Immature natural killer cell (primary cell): ENCODE results near the gene NAAA. TPM values are rescaled to one million over a fixed set of nuclear protein-coding genes. Genes with fewer than 3 reads are reported as not detected.

Experiments
- DNase-seq, 3 donors: peaks; one replicate each; pipeline ENCODE4 v3.0.0; 2022; ENCODE audit warnings: mixed read lengths in 1 of 3
- H3K27ac Mint-ChIP-seq, 6 donors: one replicate each; pipeline ENCODE4 v1.8.0; 2020; ENCODE audit warnings: mixed read lengths in 6 of 6, mild to moderate bottlenecking in 5 of 6, inconsistent platforms in 4 of 6, moderate library complexity in 3 of 6
- H3K27me3 Mint-ChIP-seq, 3 donors: one replicate each; pipeline ENCODE4 v1.8.0; 2020 to 2021; ENCODE audit warnings: low read depth in 3 of 3, mild to moderate bottlenecking in 3 of 3, mixed read lengths in 3 of 3, moderate library complexity in 3 of 3, inconsistent platforms in 1 of 3
- H3K36me3 Mint-ChIP-seq, 3 donors: one replicate each; pipeline ENCODE4 v1.8.0; 2020; ENCODE audit warnings: mixed read lengths in 3 of 3, inconsistent platforms in 2 of 3, mild to moderate bottlenecking in 2 of 3
- H3K4me1 Mint-ChIP-seq, 2 donors: one replicate each; pipeline ENCODE4 v1.8.0; 2020; ENCODE audit warnings: inconsistent platforms in 2 of 2, mild to moderate bottlenecking in 2 of 2, mixed read lengths in 2 of 2, moderate library complexity in 1 of 2
- H3K4me3 Mint-ChIP-seq, 5 donors: one replicate each; pipeline ENCODE4 v1.8.0; 2020; ENCODE audit warnings: mild to moderate bottlenecking in 5 of 5, mixed read lengths in 5 of 5, inconsistent platforms in 3 of 5, moderate library complexity in 3 of 5
- H3K9me3 Mint-ChIP-seq, 6 donors: one replicate each; pipeline ENCODE4 v1.8.0; 2020; ENCODE audit warnings: mild to moderate bottlenecking in 6 of 6, mixed read lengths in 6 of 6, inconsistent platforms in 4 of 6, moderate library complexity in 3 of 6
- polyA plus RNA-seq, 3 donors: library from polyadenylated mRNA; unstranded; fragments of 300-500 nt; fragmentation: Illumina TruSeq; gene quantifications; one replicate each; pipeline ENCODE4 v1.2.3, GENCODE V29; 2021

Gene NAAA
- polyA plus RNA-seq, 3 donors from 2014 or later: 56.4 to 77.6 (median 73.2) TPM

DNA sequence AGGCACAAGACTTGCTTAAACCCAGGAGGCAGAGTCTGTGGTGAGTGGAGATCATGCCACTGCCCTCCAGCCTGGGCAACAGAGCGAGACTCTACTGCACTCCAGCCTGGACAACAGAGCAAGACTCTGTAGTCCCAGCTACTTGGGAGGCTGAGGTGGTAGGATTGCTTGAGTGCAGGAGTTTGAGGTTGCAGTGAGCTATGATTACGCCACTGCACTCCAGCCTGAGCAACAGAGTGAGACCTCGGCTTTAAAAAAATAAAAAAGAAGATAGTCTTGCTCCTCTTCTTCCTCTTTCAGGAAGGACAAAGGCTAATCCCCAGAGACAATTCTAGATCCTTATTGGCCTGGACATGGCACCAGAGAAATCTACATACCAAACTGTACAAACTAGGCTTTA lies 32.8 kb downstream of the NAAA start:
- no peak for DNase-seq
- Mint-ChIP-seq H3K9me3 (no peaks in the 10 kb centered on the region), H3K27ac (no peak overlapping the region), H3K4me1 (no peaks in the 10 kb centered on the region), H3K27me3 (peaks cover 0 to 2% (median 0%) of the 10 kb centered on the region in 3 donors), H3K36me3 (peaks cover 12 to 17% (median 13%) of the 10 kb centered on the region in 3 donors), H3K4me3 (no peak overlapping the region)

DNA sequence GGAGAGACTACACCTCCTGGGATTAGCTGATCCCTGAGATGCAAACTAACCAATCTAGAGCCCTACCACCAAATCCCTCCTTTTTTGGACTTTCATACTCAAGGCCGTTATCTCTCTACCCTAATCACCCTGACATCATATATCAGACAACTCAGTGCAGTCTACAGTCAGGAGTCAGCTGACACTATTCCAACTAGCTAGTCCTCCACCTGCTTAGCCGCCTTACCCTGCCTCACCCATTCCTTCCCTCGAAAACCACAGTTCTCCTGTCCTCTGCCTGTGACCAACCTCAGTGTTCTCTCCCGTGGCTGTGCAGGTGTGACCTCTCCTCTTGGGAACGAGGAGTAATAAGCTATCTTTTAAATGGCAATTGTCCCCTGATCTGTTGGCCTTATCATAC lies 36.7 kb downstream of the NAAA start:
- H3K27ac Mint-ChIP-seq: no peak overlapping the region
- peaks cover 0 to 2% (median 0%) of the 10 kb centered on the region in 3 donors for H3K27me3 Mint-ChIP-seq
- DNase-seq: no peak
- H3K4me1 Mint-ChIP-seq: no peaks in the 10 kb centered on the region
- no peaks in the 10 kb centered on the region for H3K36me3 Mint-ChIP-seq
- H3K4me3 Mint-ChIP-seq: no peak overlapping the region
- H3K9me3 Mint-ChIP-seq: no peaks in the 10 kb centered on the region

DNA sequence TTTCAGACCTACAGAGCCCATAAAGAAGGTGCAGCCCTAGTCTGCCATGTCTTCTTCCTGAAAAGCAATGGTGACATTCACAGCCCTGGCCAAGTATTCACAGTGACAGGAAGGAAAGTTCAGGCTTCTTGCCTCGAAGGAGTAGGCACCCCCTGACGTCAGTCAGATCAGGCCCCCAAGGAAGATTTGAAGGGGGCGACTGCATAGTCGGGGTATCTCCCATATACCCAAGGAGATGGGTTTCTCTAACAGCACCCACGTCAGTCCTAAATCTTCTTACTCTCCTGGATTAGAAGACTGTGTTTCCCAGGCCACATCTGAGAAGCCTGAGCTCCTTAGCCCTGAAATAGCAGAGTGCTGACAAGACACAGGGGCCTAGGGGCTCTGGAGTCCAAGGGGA lies 38.5 kb downstream of the NAAA start, which contains the start of gene PPEF2:
PPEF2 (minus strand) TSS at position 101 of the 400 bp plus-strand sequence. CDS start 6,127 bp downstream, outside the sequence.
- Mint-ChIP-seq H3K4me3 (no peak within 1 kb of the TSS), H3K36me3 (no peaks in the 10 kb centered on the region), H3K4me1 (no peaks in the 10 kb centered on the region), H3K27me3 (peaks cover 0 to 5% (median 0%) of the 10 kb centered on the region in 3 donors), H3K27ac (no peak within 1 kb of the TSS), H3K9me3 (no peaks in the 10 kb centered on the region)
- DNase-seq: no peak

DNA sequence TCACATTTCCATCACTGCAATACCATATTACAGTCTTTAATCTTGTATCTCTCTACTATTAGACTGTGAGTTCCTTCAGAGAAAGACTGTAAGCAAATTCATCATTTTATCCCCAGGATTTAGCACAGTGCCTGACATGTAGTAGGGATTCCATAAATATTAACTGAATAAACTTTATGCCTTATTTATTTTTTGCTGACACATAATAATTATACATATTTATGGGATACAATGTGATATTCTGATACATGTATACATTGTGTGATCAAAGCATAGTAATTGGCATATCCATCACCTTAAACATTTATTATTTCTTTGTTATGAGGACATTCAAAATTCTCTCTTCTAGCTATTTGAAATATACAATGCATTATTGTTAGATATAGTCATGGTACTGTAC lies 42.3 kb downstream of the NAAA start:
- no peaks in the 10 kb centered on the region for H3K36me3 Mint-ChIP-seq
- no peaks in the 10 kb centered on the region for H3K4me1 Mint-ChIP-seq
- H3K9me3 Mint-ChIP-seq: no peaks in the 10 kb centered on the region
- no peak overlapping the region for H3K27ac Mint-ChIP-seq
- H3K27me3 Mint-ChIP-seq: peaks cover 0 to 5% (median 0%) of the 10 kb centered on the region in 3 donors
- no peak for DNase-seq
- no peak overlapping the region for H3K4me3 Mint-ChIP-seq

DNA sequence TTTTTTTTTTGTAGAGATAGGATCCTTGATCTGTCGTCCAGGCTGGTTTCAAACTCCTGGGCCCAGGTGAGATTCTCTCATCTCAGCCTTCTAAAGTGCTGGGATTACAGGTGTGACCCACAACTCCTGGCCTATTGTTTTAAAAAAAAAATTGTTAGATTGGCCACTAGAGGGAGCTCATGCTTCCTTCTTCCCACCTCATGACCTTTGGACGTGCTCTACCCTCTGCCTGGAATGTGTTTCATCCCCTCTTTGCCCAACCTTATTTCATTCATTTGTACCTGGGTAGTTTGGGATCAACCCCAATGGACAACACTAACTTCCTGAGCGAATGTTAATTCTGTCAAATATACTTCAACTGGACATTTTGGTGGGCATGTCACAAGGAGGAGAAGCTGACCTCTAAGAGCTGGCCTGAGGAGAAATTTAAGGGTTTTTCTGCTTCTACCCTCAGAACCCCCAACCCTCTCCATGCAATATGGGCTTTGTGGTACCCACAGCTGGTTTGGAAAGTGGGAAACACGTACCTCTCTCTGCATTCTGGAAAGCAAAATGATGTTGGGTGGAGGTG lies 45.0 kb downstream of the NAAA start:
- H3K27me3 Mint-ChIP-seq: peaks cover 0 to 5% (median 0%) of the 10 kb centered on the region in 3 donors
- H3K27ac Mint-ChIP-seq: no peak overlapping the region
- peak; percentile 13 to 47 (median 39) for DNase-seq
- no peaks in the 10 kb centered on the region for H3K4me1 Mint-ChIP-seq
- no peak overlapping the region for H3K4me3 Mint-ChIP-seq
- H3K36me3 Mint-ChIP-seq: no peaks in the 10 kb centered on the region
- no peaks in the 10 kb centered on the region for H3K9me3 Mint-ChIP-seq

DNA sequence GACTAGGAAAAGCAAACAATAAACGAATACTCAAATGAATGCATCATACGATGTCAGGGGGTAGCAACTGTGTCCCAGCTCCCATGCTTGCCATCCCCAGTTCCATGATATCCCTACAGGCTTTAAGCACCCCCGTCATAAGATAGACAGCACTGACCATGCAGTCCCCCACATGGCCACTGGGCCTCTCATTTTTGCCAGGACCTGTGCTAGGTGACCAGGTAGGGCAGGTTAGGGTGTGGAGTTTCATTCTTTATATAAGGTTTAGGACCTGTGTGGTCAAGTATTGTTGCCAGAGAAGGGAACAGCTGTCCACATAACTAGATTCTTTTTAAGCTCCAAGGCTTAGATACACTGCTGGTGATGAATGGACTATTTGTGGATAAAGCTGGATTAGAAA lies 48.3 kb downstream of the NAAA start:
- Mint-ChIP-seq H3K27ac (no peak overlapping the region), H3K9me3 (no peaks in the 10 kb centered on the region), H3K4me1 (no peaks in the 10 kb centered on the region), H3K36me3 (no peaks in the 10 kb centered on the region), H3K4me3 (no peak overlapping the region), H3K27me3 (peaks cover 0 to 4% (median 1%) of the 10 kb centered on the region in 3 donors)
- no peak for DNase-seq

DNA sequence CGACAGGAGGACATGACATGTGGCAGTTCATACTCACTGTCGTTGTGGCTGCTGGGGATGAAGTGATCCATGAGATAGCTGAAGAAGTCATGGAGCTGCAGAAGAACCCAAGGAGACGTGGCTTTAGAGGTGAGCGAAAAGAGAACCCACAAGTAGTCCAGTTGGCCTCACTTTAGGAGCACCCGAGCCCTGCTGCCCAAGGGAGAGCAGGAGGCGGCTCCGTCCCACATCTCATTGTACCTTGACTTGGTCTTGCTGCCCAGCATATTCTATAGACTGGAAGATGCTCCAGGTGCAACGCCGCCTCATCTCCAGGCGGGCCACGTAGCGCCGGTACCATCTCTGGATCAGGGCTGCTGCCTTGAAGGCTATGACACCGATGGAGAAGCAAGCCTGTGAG lies 49.2 kb downstream of the NAAA start:
- Mint-ChIP-seq H3K27ac (no peak overlapping the region), H3K4me3 (no peak overlapping the region), H3K4me1 (no peaks in the 10 kb centered on the region), H3K36me3 (no peaks in the 10 kb centered on the region), H3K9me3 (no peaks in the 10 kb centered on the region), H3K27me3 (peaks cover 0 to 4% (median 1%) of the 10 kb centered on the region in 3 donors)
- DNase-seq: no peak

DNA sequence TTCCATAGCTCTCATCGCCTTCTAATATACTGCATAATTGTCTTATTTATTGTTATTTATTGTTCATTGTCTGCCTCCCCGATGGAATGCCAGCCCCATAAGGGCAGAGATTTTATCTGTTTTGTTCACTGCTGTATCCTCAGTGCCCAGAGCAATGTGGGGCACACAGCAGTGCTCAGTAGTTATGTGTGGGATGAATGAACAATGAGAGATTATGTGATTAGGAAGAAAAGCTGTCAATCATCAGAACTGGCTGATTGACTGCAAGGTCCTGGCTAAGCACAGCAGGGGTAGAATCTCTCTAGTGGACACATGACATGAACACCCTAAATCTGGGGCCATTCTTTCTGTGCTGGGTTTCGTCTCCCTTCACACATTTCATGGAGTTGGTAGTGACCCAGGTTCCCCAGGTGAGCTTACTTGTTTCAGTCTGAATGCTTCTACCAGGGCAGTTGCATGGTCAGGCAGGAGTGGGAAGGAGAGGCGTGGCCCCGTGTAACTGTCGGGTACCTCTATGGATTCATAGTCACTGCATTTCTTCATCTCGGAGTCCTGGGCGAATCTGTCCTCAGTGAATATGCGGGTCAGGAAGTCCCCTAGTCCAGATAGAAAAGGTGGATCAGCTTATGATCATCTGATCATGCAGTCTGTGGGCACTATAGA lies 51.1 kb downstream of the NAAA start:
- Mint-ChIP-seq H3K9me3 (no peaks in the 10 kb centered on the region), H3K36me3 (no peaks in the 10 kb centered on the region), H3K27ac (no peak overlapping the region), H3K27me3 (peaks cover 0 to 4% (median 1%) of the 10 kb centered on the region in 3 donors), H3K4me1 (no peaks in the 10 kb centered on the region), H3K4me3 (peak overlapping the region in 1 of 5 donors; percentile 1)
- no peak for DNase-seq

DNA sequence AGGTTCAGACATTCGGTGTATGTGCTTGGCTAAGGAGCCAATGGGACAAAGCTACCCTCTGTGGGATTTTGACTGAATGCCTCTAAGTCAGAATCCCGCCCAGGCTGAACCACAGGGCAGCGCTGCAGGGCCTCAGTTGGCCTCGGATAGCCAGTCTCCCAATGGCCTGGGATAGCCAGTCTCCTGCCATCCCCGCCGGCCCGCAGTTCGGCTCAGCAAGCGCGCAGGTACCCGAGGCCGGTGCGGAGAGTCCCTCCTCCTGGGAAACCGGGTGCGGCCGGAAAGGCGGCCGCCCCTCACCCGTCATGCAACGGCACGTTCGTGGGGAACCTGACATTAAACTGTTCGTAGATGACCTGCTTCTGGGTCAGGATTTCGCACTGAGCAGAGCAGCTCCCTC lies 54.7 kb downstream of the NAAA start:
- no peak for DNase-seq
- peaks cover 1 to 4% (median 3%) of the 10 kb centered on the region in 3 donors for H3K27me3 Mint-ChIP-seq
- no peaks in the 10 kb centered on the region for H3K9me3 Mint-ChIP-seq
- no peak overlapping the region for H3K27ac Mint-ChIP-seq
- H3K36me3 Mint-ChIP-seq: no peaks in the 10 kb centered on the region
- H3K4me1 Mint-ChIP-seq: no peaks in the 10 kb centered on the region
- H3K4me3 Mint-ChIP-seq: no peak overlapping the region

DNA sequence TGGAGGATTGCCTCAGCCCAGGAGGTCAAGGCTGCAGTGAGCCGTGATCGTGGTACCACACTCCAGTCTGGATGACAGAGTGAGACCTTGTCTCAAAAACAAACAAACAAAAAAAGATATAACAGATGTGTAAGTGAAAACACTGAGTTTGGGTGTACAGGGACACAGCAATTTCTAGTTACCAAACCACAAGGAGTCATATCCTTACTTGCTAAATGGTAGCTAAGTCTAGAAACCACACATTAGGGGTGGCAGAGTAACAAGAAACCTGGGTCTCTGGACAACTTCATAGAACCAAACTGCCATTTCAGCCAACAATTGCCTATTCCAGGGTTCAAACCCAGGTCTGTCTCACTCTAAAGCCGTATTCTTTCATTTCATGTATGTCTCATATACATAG lies 59.3 kb downstream of the NAAA start:
- Mint-ChIP-seq H3K27ac (no peak overlapping the region), H3K36me3 (no peaks in the 10 kb centered on the region), H3K4me1 (no peaks in the 10 kb centered on the region), H3K4me3 (no peak overlapping the region), H3K9me3 (no peaks in the 10 kb centered on the region), H3K27me3 (peaks cover 0 to 3% (median 1%) of the 10 kb centered on the region in 3 donors)
- DNase-seq: no peak

DNA sequence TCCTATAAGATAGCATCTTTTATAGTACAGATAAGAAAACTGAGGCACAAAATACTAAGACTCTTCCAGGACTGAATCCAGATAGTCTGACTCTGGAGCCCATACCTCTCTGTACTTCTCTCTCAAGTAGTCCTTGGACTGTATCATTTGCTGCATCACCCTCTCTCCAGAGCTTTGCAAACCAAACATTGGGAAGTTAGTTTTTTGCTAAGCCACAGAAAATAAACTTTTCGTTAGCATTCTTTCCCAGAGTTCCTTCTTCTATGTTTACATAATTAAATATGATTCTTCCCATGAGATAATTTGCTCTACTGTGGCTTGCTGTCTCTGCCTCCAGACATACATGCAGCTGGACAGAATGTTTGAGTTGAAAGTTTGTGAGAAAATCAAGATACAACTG lies 60.5 kb downstream of the NAAA start:
- Mint-ChIP-seq H3K9me3 (no peaks in the 10 kb centered on the region), H3K36me3 (no peaks in the 10 kb centered on the region), H3K4me3 (no peak overlapping the region), H3K4me1 (no peaks in the 10 kb centered on the region), H3K27me3 (peaks cover 0 to 7% (median 1%) of the 10 kb centered on the region in 3 donors), H3K27ac (no peak overlapping the region)
- no peak for DNase-seq

DNA sequence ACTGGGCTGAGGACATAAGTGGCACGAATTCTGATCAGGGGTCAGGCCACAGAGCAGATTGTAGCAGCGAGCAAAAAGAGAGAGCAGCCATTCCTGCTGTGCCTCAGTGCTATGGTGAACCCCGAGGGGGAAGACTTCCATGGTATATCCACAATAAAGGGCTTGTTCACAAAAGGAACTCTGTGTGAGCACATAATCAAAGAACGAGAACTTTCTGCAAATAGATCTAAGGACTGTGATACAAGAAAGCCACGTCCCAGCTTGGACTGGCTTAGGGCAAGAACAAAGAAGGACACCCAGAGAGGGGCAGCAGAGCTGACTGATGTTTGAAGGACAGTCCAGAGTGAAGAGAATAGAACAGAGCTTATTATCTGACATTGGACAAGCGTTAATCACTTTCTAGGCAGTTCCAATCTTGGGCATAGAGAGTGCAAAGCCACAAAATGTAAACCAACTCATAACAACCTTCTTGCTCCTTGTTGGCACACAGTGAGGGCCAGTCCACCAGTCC lies 62.5 kb downstream of the NAAA start:
- no peak for DNase-seq
- no peaks in the 10 kb centered on the region for H3K4me1 Mint-ChIP-seq
- H3K27ac Mint-ChIP-seq: no peak overlapping the region
- peaks cover 0 to 7% (median 1%) of the 10 kb centered on the region in 3 donors for H3K27me3 Mint-ChIP-seq
- H3K4me3 Mint-ChIP-seq: no peak overlapping the region
- H3K36me3 Mint-ChIP-seq: no peaks in the 10 kb centered on the region
- H3K9me3 Mint-ChIP-seq: no peaks in the 10 kb centered on the region

DNA sequence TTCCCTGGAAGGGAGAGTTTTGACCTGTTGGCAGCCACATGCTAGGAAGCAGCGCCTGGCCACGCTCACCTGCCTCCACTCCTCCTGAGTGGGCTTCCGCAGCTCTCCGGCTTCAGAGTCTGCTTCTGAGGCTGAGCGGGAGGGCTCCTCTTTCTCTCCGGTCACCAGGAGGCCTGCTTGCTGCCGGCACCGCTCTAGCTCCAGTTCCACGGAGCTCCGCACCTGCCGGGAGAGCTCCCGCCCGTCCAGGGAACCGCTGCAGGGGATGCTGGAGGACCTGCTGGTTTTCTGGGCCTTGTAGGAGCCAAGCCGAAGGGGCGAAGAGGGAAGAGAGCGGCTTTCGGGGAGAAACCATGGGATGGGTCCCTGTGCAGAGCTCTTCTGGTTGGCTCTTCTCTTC lies 64.6 kb downstream of the NAAA start:
- Mint-ChIP-seq H3K9me3 (no peaks in the 10 kb centered on the region), H3K27ac (no peak overlapping the region), H3K4me3 (no peak overlapping the region), H3K4me1 (no peaks in the 10 kb centered on the region), H3K27me3 (peaks cover 0 to 4% (median 1%) of the 10 kb centered on the region in 3 donors), H3K36me3 (no peaks in the 10 kb centered on the region)
- no peak for DNase-seq

DNA sequence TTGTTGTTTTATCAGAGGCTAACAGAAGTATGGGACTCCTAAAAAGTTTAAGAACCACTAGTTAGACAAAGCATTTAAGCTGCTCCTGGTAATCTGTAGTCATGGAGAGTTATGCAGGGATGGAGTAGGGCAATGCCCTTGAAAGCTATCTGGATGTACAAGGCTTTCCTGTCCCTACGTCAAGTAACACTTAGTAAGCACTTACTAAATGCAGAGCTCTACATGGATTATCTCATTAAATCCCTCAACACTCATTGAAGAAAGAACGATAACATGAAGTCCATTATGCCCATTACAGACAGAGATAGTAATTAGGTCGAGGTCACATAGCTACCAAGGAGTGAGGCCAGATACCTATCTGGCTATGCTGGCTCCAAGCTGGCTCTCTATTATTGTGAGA lies 71.7 kb downstream of the NAAA start:
- Mint-ChIP-seq H3K36me3 (no peaks in the 10 kb centered on the region), H3K27ac (no peak overlapping the region), H3K4me3 (no peak overlapping the region), H3K27me3 (peaks cover 0 to 2% (median 0%) of the 10 kb centered on the region in 3 donors), H3K9me3 (no peaks in the 10 kb centered on the region), H3K4me1 (no peaks in the 10 kb centered on the region)
- DNase-seq: no peak
